ENCODE results near the gene PDZD2.
"Not testable (repeated sequence)": the region's sequence is repeated elsewhere in the genome, so short reads cannot be mapped to it uniquely, and the experiment has no call there.

PDZD2 gene

GRCh38 chr5:31767335-31768031 is 128.6 kb downstream of the PDZD2 start:
- H3K9ac ChIP-seq (ENCODE audit: insufficient read length, low read depth) = no peak overlapping the region
- peaks cover 4% of the 10 kb centered on the region; the same call in 1 of the 2 replicates for H3K9me3 ChIP-seq (ENCODE audit: insufficient read depth, low read length)
- no peak for DNase-seq (ENCODE audit: low read depth, low spot score)
- TF ChIP-seq SUZ12 (IDR thresholded peaks at IDR 0.05; ENCODE audit: extremely low read depth, insufficient read depth, insufficient read length) = no peak
- TF ChIP-seq YY1 (IDR thresholded peaks at IDR 0.05; ENCODE audit: insufficient read depth, insufficient read length) = no peak
- TF ChIP-seq ZNF274 (IDR thresholded peaks at IDR 0.05; ENCODE audit: low read depth, low read length) = no peak
- H3K36me3 ChIP-seq (ENCODE audit: insufficient read depth, insufficient read length, low read length) = no peaks in the 10 kb centered on the region
- H3K27me3 ChIP-seq (ENCODE audit: insufficient read depth, insufficient read length) = no peaks in the 10 kb centered on the region
- no peaks in the 10 kb centered on the region for H3K4me1 ChIP-seq (ENCODE audit: insufficient read depth, insufficient read length)
- H3K4me3 ChIP-seq (ENCODE audit: insufficient read length, low read depth) = no peak overlapping the region

- H3K9me3 ChIP-seq (ENCODE audit: insufficient read depth, low read length) = peaks cover 9% of the 10 kb centered on the region; the same call in 1 of the 2 replicates
- H3K4me3 ChIP-seq (ENCODE audit: insufficient read length, low read depth) = no peak overlapping the region
- H3K4me1 ChIP-seq (ENCODE audit: insufficient read depth, insufficient read length) = no peaks in the 10 kb centered on the region
- H3K36me3 ChIP-seq (ENCODE audit: insufficient read depth, insufficient read length, low read length) = no peaks in the 10 kb centered on the region
- no peaks in the 10 kb centered on the region for H3K27me3 ChIP-seq (ENCODE audit: insufficient read depth, insufficient read length)
- H3K9ac ChIP-seq (ENCODE audit: insufficient read length, low read depth) = no peak overlapping the region
- no peak for DNase-seq (ENCODE audit: low read depth, low spot score)
- TF ChIP-seq ZNF274 (IDR thresholded peaks at IDR 0.05; ENCODE audit: low read depth, low read length) = no peak
- no peak for TF ChIP-seq YY1 (IDR thresholded peaks at IDR 0.05; ENCODE audit: insufficient read depth, insufficient read length)
These were observed 129.1 kb downstream of the PDZD2 start for GRCh38 chr5:31768046-31768445.

- no peaks in the 10 kb centered on the region for H3K36me3 ChIP-seq (ENCODE audit: insufficient read depth, insufficient read length, low read length)
- H3K9ac ChIP-seq (ENCODE audit: insufficient read length, low read depth) = no peak overlapping the region
- TF ChIP-seq YY1 (IDR thresholded peaks at IDR 0.05; ENCODE audit: insufficient read depth, insufficient read length) = no peak
- TF ChIP-seq SUZ12 (IDR thresholded peaks at IDR 0.05; ENCODE audit: extremely low read depth, insufficient read depth, insufficient read length) = no peak
- TF ChIP-seq ZNF274 (IDR thresholded peaks at IDR 0.05; ENCODE audit: low read depth, low read length) = no peak
- no peaks in the 10 kb centered on the region for H3K27me3 ChIP-seq (ENCODE audit: insufficient read depth, insufficient read length)
- no peak for DNase-seq (ENCODE audit: low read depth, low spot score)
- H3K9me3 ChIP-seq (ENCODE audit: insufficient read depth, low read length) = peaks cover 9% of the 10 kb centered on the region; the same call in 1 of the 2 replicates
- no peaks in the 10 kb centered on the region for H3K4me1 ChIP-seq (ENCODE audit: insufficient read depth, insufficient read length)
- H3K4me3 ChIP-seq (ENCODE audit: insufficient read length, low read depth) = no peak overlapping the region
These were observed 129.9 kb downstream of the PDZD2 start for GRCh38 chr5:31768784-31769183.

DNA sequence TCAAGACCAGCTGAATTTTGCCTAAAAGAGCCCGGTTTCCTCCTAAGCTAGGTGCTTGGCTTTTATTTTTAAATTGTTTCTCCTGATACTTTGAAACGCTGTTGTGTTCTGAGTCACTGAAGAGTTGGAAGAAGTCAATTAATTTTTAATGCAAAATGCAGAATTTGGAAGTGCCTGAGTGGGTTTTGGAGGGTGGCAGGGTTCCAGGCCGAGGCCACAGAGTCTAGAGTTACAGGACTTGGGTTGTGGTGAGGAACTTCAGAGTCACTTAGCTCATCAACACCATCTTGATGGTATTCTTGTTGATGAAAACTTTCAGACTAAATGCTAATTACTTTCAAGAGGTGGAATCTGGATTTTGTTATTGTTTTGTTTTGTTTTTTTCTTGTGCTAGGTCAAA is 130.6 kb downstream of the PDZD2 start:
- TF ChIP-seq ZNF274 (IDR thresholded peaks at IDR 0.05; ENCODE audit: low read depth, low read length) (no peak), YY1 (IDR thresholded peaks at IDR 0.05; ENCODE audit: insufficient read depth, insufficient read length) (no peak), SUZ12 (IDR thresholded peaks at IDR 0.05; ENCODE audit: extremely low read depth, insufficient read depth, insufficient read length) (no peak)
- no peaks in the 10 kb centered on the region for H3K4me1 ChIP-seq (ENCODE audit: insufficient read depth, insufficient read length)

DNA sequence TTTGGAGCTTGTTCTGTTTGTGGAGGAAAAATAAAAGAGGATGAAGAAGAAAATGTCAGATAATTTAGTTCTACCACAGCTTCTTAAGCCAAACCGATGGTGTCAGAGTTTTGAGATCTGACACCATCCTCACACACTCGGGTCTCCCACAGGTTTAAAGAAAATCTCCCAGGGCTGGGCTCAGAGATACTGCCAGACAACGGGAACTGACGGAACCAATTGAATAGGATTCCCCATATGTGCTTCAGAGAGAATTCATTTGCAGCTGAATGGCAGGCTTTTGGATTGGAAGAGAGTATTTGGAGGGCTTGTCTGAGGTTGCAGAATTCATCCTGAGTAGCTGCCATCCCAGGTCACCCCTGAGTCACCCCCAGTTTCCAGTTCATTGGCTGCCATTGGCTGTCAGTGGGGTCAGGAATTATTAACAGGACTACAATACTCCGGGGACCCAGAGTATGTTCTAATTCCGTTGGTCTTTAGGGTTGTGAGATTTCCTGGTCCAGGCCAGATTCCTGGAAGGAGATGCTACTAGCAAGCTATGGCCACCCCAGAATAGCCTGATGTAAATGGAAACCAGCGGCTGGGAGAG is 131.3 kb downstream of the PDZD2 start:
- peaks cover 9% of the 10 kb centered on the region; the same call in 1 of the 2 replicates for H3K9me3 ChIP-seq (ENCODE audit: insufficient read depth, low read length)
- TF ChIP-seq SUZ12 (IDR thresholded peaks at IDR 0.05; ENCODE audit: extremely low read depth, insufficient read depth, insufficient read length) = no peak
- TF ChIP-seq YY1 (IDR thresholded peaks at IDR 0.05; ENCODE audit: insufficient read depth, insufficient read length) = no peak
- TF ChIP-seq ZNF274 (IDR thresholded peaks at IDR 0.05; ENCODE audit: low read depth, low read length) = no peak
- no peak overlapping the region for H3K9ac ChIP-seq (ENCODE audit: insufficient read length, low read depth)
- no peaks in the 10 kb centered on the region for H3K27me3 ChIP-seq (ENCODE audit: insufficient read depth, insufficient read length)
- peak; percentile 44 for DNase-seq (ENCODE audit: low read depth, low spot score)
- no peak overlapping the region for H3K4me3 ChIP-seq (ENCODE audit: insufficient read length, low read depth)
- H3K36me3 ChIP-seq (ENCODE audit: insufficient read depth, insufficient read length, low read length) = no peaks in the 10 kb centered on the region
- H3K4me1 ChIP-seq (ENCODE audit: insufficient read depth, insufficient read length) = no peaks in the 10 kb centered on the region

More for the DNA sequence above, 130.6 kb downstream of the PDZD2 start:
- Histone ChIP-seq H3K36me3 (ENCODE audit: insufficient read depth, insufficient read length, low read length) (no peaks in the 10 kb centered on the region), H3K9me3 (ENCODE audit: insufficient read depth, low read length) (peaks cover 9% of the 10 kb centered on the region; the same call in 1 of the 2 replicates), H3K4me3 (ENCODE audit: insufficient read length, low read depth) (no peak overlapping the region), H3K27me3 (ENCODE audit: insufficient read depth, insufficient read length) (no peaks in the 10 kb centered on the region), H3K9ac (ENCODE audit: insufficient read length, low read depth) (no peak overlapping the region)
- no peak for DNase-seq (ENCODE audit: low read depth, low spot score)

DNA sequence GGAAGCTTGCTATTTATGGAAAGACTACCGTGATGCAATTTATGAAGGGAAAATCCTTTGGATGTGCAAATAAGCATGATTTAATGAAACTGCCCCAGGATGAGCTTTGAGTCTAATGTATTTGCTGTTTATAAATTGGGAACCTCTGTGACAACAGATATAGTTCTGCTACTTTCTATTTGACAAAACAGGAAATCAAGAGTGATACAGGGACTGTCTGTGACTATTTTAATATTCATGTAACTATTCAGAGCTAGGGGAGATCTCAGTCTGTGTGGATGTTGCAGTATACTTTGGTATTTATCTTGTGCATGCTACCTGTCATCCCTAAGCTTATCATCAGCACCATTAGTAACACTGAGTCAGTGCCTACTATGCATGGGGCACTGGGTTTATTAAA is 132.1 kb downstream of the PDZD2 start:
- H3K9me3 ChIP-seq (ENCODE audit: insufficient read depth, low read length) = peaks cover 14% of the 10 kb centered on the region; the same call in 1 of the 2 replicates
- TF ChIP-seq ZNF274 (IDR thresholded peaks at IDR 0.05; ENCODE audit: low read depth, low read length) (no peak), YY1 (IDR thresholded peaks at IDR 0.05; ENCODE audit: insufficient read depth, insufficient read length) (no peak), SUZ12 (IDR thresholded peaks at IDR 0.05; ENCODE audit: extremely low read depth, insufficient read depth, insufficient read length) (no peak)
- no peak overlapping the region for H3K9ac ChIP-seq (ENCODE audit: insufficient read length, low read depth)
- H3K36me3 ChIP-seq (ENCODE audit: insufficient read depth, insufficient read length, low read length) = no peaks in the 10 kb centered on the region
- no peaks in the 10 kb centered on the region for H3K27me3 ChIP-seq (ENCODE audit: insufficient read depth, insufficient read length)
- no peak for DNase-seq (ENCODE audit: low read depth, low spot score)
- H3K4me1 ChIP-seq (ENCODE audit: insufficient read depth, insufficient read length) = no peaks in the 10 kb centered on the region
- H3K4me3 ChIP-seq (ENCODE audit: insufficient read length, low read depth) = no peak overlapping the region

DNA sequence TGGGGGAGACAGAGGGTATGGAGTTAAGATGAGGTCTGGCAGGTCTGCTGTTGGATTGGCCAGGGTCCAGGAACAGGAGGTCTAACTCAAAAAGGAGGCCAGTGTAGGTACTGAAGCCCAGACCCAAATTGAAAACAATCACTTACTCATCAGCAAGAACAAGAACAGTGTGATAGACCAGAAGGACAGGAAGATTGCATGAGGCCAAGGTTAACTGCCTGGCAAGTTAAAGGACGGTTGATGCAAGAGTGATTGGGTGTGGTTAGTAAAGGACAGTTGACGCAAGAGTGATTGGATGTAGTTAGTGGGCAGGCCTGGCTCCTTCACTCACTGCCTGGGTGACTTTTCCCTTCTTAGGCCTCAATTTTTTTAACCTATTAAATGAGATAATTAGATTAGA is 132.6 kb downstream of the PDZD2 start:
- Histone ChIP-seq H3K9ac (ENCODE audit: insufficient read length, low read depth) (no peak overlapping the region), H3K27me3 (ENCODE audit: insufficient read depth, insufficient read length) (no peaks in the 10 kb centered on the region), H3K9me3 (ENCODE audit: insufficient read depth, low read length) (peaks cover 17% of the 10 kb centered on the region; the same call in 1 of the 2 replicates), H3K36me3 (ENCODE audit: insufficient read depth, insufficient read length, low read length) (no peaks in the 10 kb centered on the region), H3K4me1 (ENCODE audit: insufficient read depth, insufficient read length) (no peaks in the 10 kb centered on the region), H3K4me3 (ENCODE audit: insufficient read length, low read depth) (no peak overlapping the region)
- DNase-seq (ENCODE audit: low read depth, low spot score) = no peak
- TF ChIP-seq YY1 (IDR thresholded peaks at IDR 0.05; ENCODE audit: insufficient read depth, insufficient read length) = no peak
- TF ChIP-seq ZNF274 (IDR thresholded peaks at IDR 0.05; ENCODE audit: low read depth, low read length) = no peak
- no peak for TF ChIP-seq SUZ12 (IDR thresholded peaks at IDR 0.05; ENCODE audit: extremely low read depth, insufficient read depth, insufficient read length)

DNA sequence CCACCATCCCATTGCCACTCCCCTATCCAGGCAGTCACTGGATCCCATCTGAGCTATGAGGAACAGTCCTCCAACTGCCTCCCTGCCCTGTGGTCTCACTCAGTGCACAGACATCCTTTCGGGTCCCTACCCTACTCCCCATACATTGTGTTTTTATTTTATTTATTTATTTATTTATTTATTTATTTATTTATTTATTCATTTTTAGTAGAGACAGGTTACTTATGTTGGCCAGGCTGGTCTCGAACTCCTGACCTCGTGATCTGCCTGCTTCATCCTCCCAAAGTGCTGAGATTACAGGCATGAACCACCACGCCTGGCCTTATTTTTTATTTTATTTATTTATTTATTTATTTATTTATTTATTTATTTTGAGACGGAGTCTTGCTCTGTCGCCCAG is 137.4 kb downstream of the PDZD2 start:
- not testable (repeated sequence) for H3K4me3 ChIP-seq (ENCODE audit: insufficient read length, low read depth); H3K4me1 ChIP-seq (ENCODE audit: insufficient read depth, insufficient read length); H3K36me3 ChIP-seq (ENCODE audit: insufficient read depth, insufficient read length, low read length); H3K9ac ChIP-seq (ENCODE audit: insufficient read length, low read depth); H3K27me3 ChIP-seq (ENCODE audit: insufficient read depth, insufficient read length); DNase-seq (ENCODE audit: low read depth, low spot score)
- H3K9me3 ChIP-seq (ENCODE audit: insufficient read depth, low read length) = peaks cover 22% of the 10 kb centered on the region; the same call in 1 of the 2 replicates

Data from NT2/D1 (cell line).